ENCODE results near the gene NPFF.
"Not testable (repeated sequence)": the region's sequence is repeated elsewhere in the genome, so short reads cannot be mapped to it uniquely, and the experiment has no call there.

DNA sequence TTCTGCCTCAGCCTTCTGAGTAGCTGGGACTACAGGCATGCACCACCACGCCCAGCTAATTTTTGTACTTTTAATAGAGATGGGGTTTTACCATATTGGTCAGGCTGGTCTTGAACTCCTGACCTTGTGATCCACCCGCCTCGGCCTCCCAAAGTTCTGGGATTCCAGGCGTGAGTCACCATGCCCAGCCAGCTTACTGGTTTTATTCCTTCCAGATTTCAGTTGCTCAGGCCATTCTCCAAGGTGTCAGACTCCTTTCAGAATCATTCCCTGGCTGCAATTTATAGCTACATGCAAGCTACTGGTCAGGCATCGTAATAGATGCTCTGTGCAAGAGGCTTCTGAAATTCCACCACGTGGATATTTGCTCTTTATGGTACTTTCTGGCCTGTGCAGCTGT is 25.8 kb downstream of the NPFF start:
- TF ChIP-seq, protein P1, sequence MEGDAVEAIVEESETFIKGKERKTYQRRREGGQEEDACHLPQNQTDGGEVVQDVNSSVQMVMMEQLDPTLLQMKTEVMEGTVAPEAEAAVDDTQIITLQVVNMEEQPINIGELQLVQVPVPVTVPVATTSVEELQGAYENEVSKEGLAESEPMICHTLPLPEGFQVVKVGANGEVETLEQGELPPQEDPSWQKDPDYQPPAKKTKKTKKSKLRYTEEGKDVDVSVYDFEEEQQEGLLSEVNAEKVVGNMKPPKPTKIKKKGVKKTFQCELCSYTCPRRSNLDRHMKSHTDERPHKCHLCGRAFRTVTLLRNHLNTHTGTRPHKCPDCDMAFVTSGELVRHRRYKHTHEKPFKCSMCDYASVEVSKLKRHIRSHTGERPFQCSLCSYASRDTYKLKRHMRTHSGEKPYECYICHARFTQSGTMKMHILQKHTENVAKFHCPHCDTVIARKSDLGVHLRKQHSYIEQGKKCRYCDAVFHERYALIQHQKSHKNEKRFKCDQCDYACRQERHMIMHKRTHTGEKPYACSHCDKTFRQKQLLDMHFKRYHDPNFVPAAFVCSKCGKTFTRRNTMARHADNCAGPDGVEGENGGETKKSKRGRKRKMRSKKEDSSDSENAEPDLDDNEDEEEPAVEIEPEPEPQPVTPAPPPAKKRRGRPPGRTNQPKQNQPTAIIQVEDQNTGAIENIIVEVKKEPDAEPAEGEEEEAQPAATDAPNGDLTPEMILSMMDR (IDR thresholded peaks at IDR 0.05 in 2 of 3, conservative IDR thresholded peaks at IDR 0.05 in 1 of 3; ENCODE audit: control insufficient read depth in 2 of 3, extremely low read depth in 1 of 3, insufficient read depth in 1 of 3, low read depth in 3 of 3, low read length in 3 of 3): not testable (repeated sequence)
- not testable (repeated sequence) for TF ChIP-seq ZZZ3 (IDR thresholded peaks at IDR 0.05; ENCODE audit: control insufficient read depth, insufficient read length, low read depth); POLR2A (IDR thresholded peaks at IDR 0.05; ENCODE audit: low read depth, low read length)

Measured in GM12878 (cell line).